BE2C (cell line): ENCODE results near the gene MORN2.

Experiments used
- DNase-seq: peaks from one replicate; pipeline ENCODE4 v3.0.0-alpha.2; 2020
- H3K27me3 ChIP-seq: fragments of 250-450 bp; sonication (Bioruptor Pico); 2 replicates; pipeline ENCODE4 v1.5.1; 2020; ENCODE audit warnings: mild to moderate bottlenecking
- H3K36me3 ChIP-seq: fragments of 250-450 bp; sonication (Bioruptor Pico); 2 replicates; pipeline ENCODE4 v1.5.1; 2020; ENCODE audit warnings: mild to moderate bottlenecking
- H3K4me1 ChIP-seq: fragments of 250-450 bp; sonication (Bioruptor Pico); 2 replicates; pipeline ENCODE4 v1.5.1; 2020
- H3K4me3 ChIP-seq: 2 replicates; pipeline ENCODE4 v1.5.1; 2011; ENCODE audit warnings: low read depth, low read length
- H3K9me3 ChIP-seq: fragments of 250-450 bp; sonication (Bioruptor Pico); 2 replicates; pipeline ENCODE4 v1.5.1; 2020
- CTCF ChIP-seq: IDR thresholded peaks from 2 replicates; pipeline ENCODE4 v1.5.1; 2012; ENCODE audit warnings: mild to moderate bottlenecking, low read depth, low read length

MORN2 gene

GRCh38 chr2:38912619-38913018 is 36.8 kb downstream of the MORN2 start:
- no peak overlapping the region for H3K4me3 ChIP-seq
- no peak for DNase-seq

GRCh38 chr2:38922389-38922788 is 46.6 kb downstream of the MORN2 start:
- no peak for DNase-seq
- no peaks in the 10 kb centered on the region for H3K9me3 ChIP-seq
- no peak for TF ChIP-seq CTCF

More at GRCh38 chr2:38912619-38913018, 36.8 kb downstream of the MORN2 start:
- Histone ChIP-seq H3K9me3 (no peaks in the 10 kb centered on the region), H3K36me3 (no peaks in the 10 kb centered on the region), H3K27me3 (no peaks in the 10 kb centered on the region), H3K4me1 (no peaks in the 10 kb centered on the region)
- TF ChIP-seq CTCF: no peak

GRCh38 chr2:38922902-38923301 is 47.1 kb downstream of the MORN2 start:
- H3K4me1 ChIP-seq: no peaks in the 10 kb centered on the region

More at GRCh38 chr2:38922389-38922788, 46.6 kb downstream of the MORN2 start:
- no peaks in the 10 kb centered on the region for H3K27me3 ChIP-seq
- H3K4me3 ChIP-seq: no peak overlapping the region
- H3K36me3 ChIP-seq: no peaks in the 10 kb centered on the region
- no peaks in the 10 kb centered on the region for H3K4me1 ChIP-seq

GRCh38 chr2:38925982-38926381 is 50.2 kb downstream of the MORN2 start:
- no peak for DNase-seq
- no peak for TF ChIP-seq CTCF
- no peak overlapping the region for H3K4me3 ChIP-seq
- H3K36me3 ChIP-seq: no peaks in the 10 kb centered on the region
- 0 out of 2 replicates have a peak, but pooled peaks cover 3% of the 10 kb centered on the region for H3K4me1 ChIP-seq
- no peaks in the 10 kb centered on the region for H3K9me3 ChIP-seq
- no peaks in the 10 kb centered on the region for H3K27me3 ChIP-seq

More at GRCh38 chr2:38922902-38923301, 47.1 kb downstream of the MORN2 start:
- H3K27me3 ChIP-seq: no peaks in the 10 kb centered on the region
- no peak for DNase-seq
- no peaks in the 10 kb centered on the region for H3K36me3 ChIP-seq
- H3K9me3 ChIP-seq: no peaks in the 10 kb centered on the region
- no peak overlapping the region for H3K4me3 ChIP-seq
- TF ChIP-seq CTCF: no peak

GRCh38 chr2:38930600-38930999 is 54.8 kb downstream of the MORN2 start:
- Histone ChIP-seq H3K9me3 (no peaks in the 10 kb centered on the region), H3K27me3 (no peaks in the 10 kb centered on the region), H3K4me3 (no peak overlapping the region), H3K4me1 (peaks cover 3% of the 10 kb centered on the region; the same call in 1 of the 2 replicates), H3K36me3 (no peaks in the 10 kb centered on the region)
- no peak for TF ChIP-seq CTCF
- no peak for DNase-seq
